K562 (cell line): ENCODE data around the gene ERC2. TPM values are rescaled to one million over a fixed set of nuclear protein-coding genes. Genes with fewer than 3 reads are reported as not detected.

ENCODE experiments used
- ATAC-seq: fragments of 200-7000 bp; cut with Tn5 transposase; 3 replicates; pipeline ENCODE4 v1.9.1; 2020; ENCODE audit warnings: moderate library complexity
- BruUV-seq: library from RNA; stranded (reverse); fragments of 400-500 nt; replicated peaks from 2 replicates; lab custom pipeline; 2021; lab: Mats Ljungman, UMichigan
- CTCF ChIA-PET: fragments of 300-600 bp; formaldehyde crosslinking; extraction: SDS; loops from one replicate; lab custom pipeline; 2021; ENCODE audit warnings: low intra/inter-chr PET ratio; lab: Yijun Ruan, JAX
- POLR2A ChIA-PET: fragments of 300-600, 350-650 bp; sonication (Branson Sonifier 250); formaldehyde crosslinking; extraction: SDS; loops from one replicate; lab custom pipeline; 2021; ENCODE audit warnings: antibody characterized with exemption, inconsistent platforms; lab: Yijun Ruan, JAX
- DNase-seq, 4 experiments: peaks; one replicate each; pipeline versions ENCODE4 v3.0.0 to v3.0.0-alpha.2; 2011 to 2018; ENCODE audit warnings: low spot score in 3 of 4, mixed read lengths in 3 of 4; ENCODE audit errors: extremely low read depth in 1 of 4
- FAIRE-seq: peaks from 2 replicates; lab custom pipeline; 2011; peaks lifted over from hg19 to GRCh38; lab: Jason Lieb, UNC
- H2AFZ ChIP-seq: 2 replicates; pipeline ENCODE4 v1.6.0; 2011; ENCODE audit warnings: low read depth, low read length, control low read depth, inconsistent platforms
- H3K27ac ChIP-seq: fragments of 200-600 bp; 3 replicates; pipeline ENCODE4 v1.8.0; 2011; ENCODE audit warnings: low read depth, mild to moderate bottlenecking, control low read depth, inconsistent platforms, low read length, moderate library complexity, mixed read lengths; ENCODE audit errors: extremely low read depth
- H3K27me3 ChIP-seq, 2 experiments: fragments of 300-600 bp in 1 of 2; 2 replicates in 1 of 2; 3 replicates in 1 of 2; pipeline versions ENCODE4 v1.6.0 to v1.8.0; 2011; ENCODE audit warnings: inconsistent platforms in 2 of 2, low read length in 2 of 2, mild to moderate bottlenecking in 1 of 2, mixed read lengths in 1 of 2, moderate library complexity in 1 of 2; ENCODE audit not compliant: control insufficient read depth in 2 of 2, insufficient read depth in 2 of 2
- H3K36me3 ChIP-seq: fragments of 300-600 bp; 3 replicates; pipeline ENCODE4 v1.8.0; 2011; ENCODE audit warnings: mild to moderate bottlenecking, low read length, inconsistent platforms; ENCODE audit not compliant: control insufficient read depth, insufficient read depth
- H3K4me1 ChIP-seq, 2 experiments: fragments of 200-600 bp in 1 of 2; replicated peaks in 1 of 2; 2 replicates in 1 of 2; 3 replicates in 1 of 2; pipeline versions ENCODE4 v1.5.1 to v1.8.0; 2011; ENCODE audit warnings: inconsistent platforms in 2 of 2, low read length in 2 of 2, mild to moderate bottlenecking in 1 of 2, mixed read lengths in 1 of 2, moderate library complexity in 1 of 2; ENCODE audit not compliant: control insufficient read depth in 2 of 2, insufficient read depth in 2 of 2
- H3K4me2 ChIP-seq: 2 replicates; pipeline ENCODE4 v1.6.1; 2011; ENCODE audit warnings: low read length, control low read depth, inconsistent platforms, mixed read lengths; ENCODE audit not compliant: insufficient read depth
- H3K4me3 ChIP-seq: fragments of 200-600 bp; sonication (generic), shearing (Covaris generic); 2 replicates; pipeline ENCODE4 v1.5.1; 2016; ENCODE audit warnings: control low read depth, inconsistent platforms
- H3K79me2 ChIP-seq: fragments of 200-600 bp; 3 replicates; pipeline ENCODE4 v1.8.0; 2011; ENCODE audit warnings: low read length, inconsistent platforms; ENCODE audit not compliant: control insufficient read depth, insufficient read depth
- H3K9ac ChIP-seq, 2 experiments: 2 replicates each; pipeline versions ENCODE4 v1.6.0 to v1.6.1; 2011; ENCODE audit warnings: low read depth in 2 of 2, low read length in 2 of 2, control low read depth in 1 of 2, inconsistent platforms in 1 of 2, mild to moderate bottlenecking in 1 of 2, mixed read lengths in 1 of 2; ENCODE audit not compliant: insufficient read depth in 1 of 2
- H3K9me1 ChIP-seq: one replicate; pipeline ENCODE4 v1.6.0; 2011; ENCODE audit warnings: inconsistent platforms, mild to moderate bottlenecking, low read length, moderate library complexity; ENCODE audit not compliant: control insufficient read depth, insufficient read depth
- H3K9me3 ChIP-seq: replicated peaks from 2 replicates; pipeline ENCODE4 v1.5.1; 2011; ENCODE audit warnings: low read depth, low read length, inconsistent platforms; ENCODE audit not compliant: control insufficient read depth, insufficient read depth
- H4K20me1 ChIP-seq: replicated peaks from 2 replicates; pipeline ENCODE4 v1.6.1; 2011; ENCODE audit warnings: low read length, inconsistent platforms, mixed read lengths; ENCODE audit not compliant: control insufficient read depth, insufficient read depth
- EP300 ChIP-seq: IDR thresholded peaks from 2 replicates; pipeline ENCODE4 v1.6.1; 2012; ENCODE audit warnings: low read length, improper control_type of control experiment
- ETV5 ChIP-seq: sonication (generic); formaldehyde crosslinking; IDR thresholded peaks from 2 replicates; pipeline ENCODE4 v1.4.0; 2020; ENCODE audit warnings: low read depth, mild to moderate bottlenecking, missing genetic modification reagents
- KAT7 ChIP-seq: sonication (generic); formaldehyde crosslinking; IDR thresholded peaks from 2 replicates; pipeline ENCODE4 v1.8.0; 2022; ENCODE audit warnings: missing genetic modification reagents, mild to moderate bottlenecking, borderline replicate concordance
- NELFE ChIP-seq: IDR thresholded peaks from 2 replicates; pipeline ENCODE4 v1.6.1; 2011; ENCODE audit warnings: mild to moderate bottlenecking; ENCODE audit not compliant: insufficient read depth, insufficient read length
- SIN3A ChIP-seq, 2 experiments: fragments of 150-350 bp in 1 of 2; IDR thresholded peaks; 2 replicates each; pipeline ENCODE4 v1.6.1; 2011 to 2016; ENCODE audit warnings: borderline replicate concordance in 2 of 2, low read depth in 2 of 2, low read length in 2 of 2, mild to moderate bottlenecking in 2 of 2, moderate library complexity in 2 of 2; ENCODE audit not compliant: control insufficient read depth in 1 of 2
- ZBTB8A ChIP-seq: fragments of 450-650 bp; IDR thresholded peaks from 2 replicates; pipeline ENCODE4 v1.6.1; 2018; ENCODE audit warnings: mild to moderate bottlenecking, moderate library complexity; ENCODE audit not compliant: partially characterized antibody
- ZNF311 ChIP-seq: fragments of 250-450 bp; sonication (Bioruptor Pico); IDR thresholded peaks from 2 replicates; pipeline ENCODE4 v1.4.0; 2020; ENCODE audit warnings: mild to moderate bottlenecking, moderate library complexity
- ZNF384 ChIP-seq: IDR thresholded peaks from 2 replicates; pipeline ENCODE4 v1.6.1; 2012; ENCODE audit warnings: low read depth, low read length, improper control_type of control experiment
- ZNF644 ChIP-seq: fragments of 200-800 bp; sonication (Bioruptor generic); IDR thresholded peaks from 2 replicates; pipeline ENCODE4 v1.6.1; 2016; ENCODE audit warnings: low read depth, missing genetic modification characterization, missing compliant biosample characterization
- WGBS: fragments of 100-300 bp; shearing (Covaris generic); methylation state at CpG from one replicate; pipeline ENCODE4 v1.1.6; 2016; ENCODE audit warnings: low coverage, mixed read lengths; ENCODE audit not compliant: insufficient coverage; ENCODE audit errors: missing lambda C conversion rate; 5-methylcytosine and 5-hydroxymethylcytosine counted together
- in situ Hi-C: fragments of 300-500 bp; cut with MboI; formaldehyde crosslinking; loops from 4 replicates; pipeline ENCODE4 v1.15.0; 2018; ENCODE audit warnings: inconsistent platforms, mixed read lengths
- intact Hi-C: fragments of 100-400 bp; cut with micrococcal nuclease; formaldehyde crosslinking; loops from 2 replicates; pipeline ENCODE4 v1.14.2; 2022
- polyA plus RNA-seq, 8 experiments: library from polyadenylated mRNA; depleted of rRNA in 4 of 8; stranded (reverse) in 5 of 8; unstranded in 3 of 8; fragments of >200 nt; fragmentation: Nextera tagmentation in 2 of 8; fragmentation: Illumina TruSeq in 1 of 8; extraction: Ambion mirVana in 2 of 8; extraction: Trizol in 1 of 8; gene quantifications; 2 replicates each; pipeline versions ENCODE4 v1.2.1 to v1.2.3, GENCODE V29; 2011 to 2014; ENCODE audit warnings: inconsistent platforms in 1 of 8, missing spikeins in 1 of 8
- total RNA-seq, 7 experiments: library from RNA; depleted of rRNA in 6 of 7; stranded (reverse); fragments of >200 nt in 6 of 7; fragmentation: Illumina TruSeq in 2 of 7; extraction: Trizol in 2 of 7; gene quantifications; 2 replicates each; pipeline versions ENCODE4 v1.2.1 to v1.2.3, GENCODE V29; 2011 to 2021; ENCODE audit warnings: low replicate concordance in 1 of 7
- TF ChIP-seq, protein P1 (sequence below), 2 experiments: IDR thresholded peaks; 2 replicates each; pipeline ENCODE4 v1.6.1; 2012; ENCODE audit warnings: improper control_type of control experiment in 2 of 2, low read depth in 2 of 2, low read length in 2 of 2, borderline replicate concordance in 1 of 2

Gene ERC2
- total and polyA plus RNA-seq, 9 of the 15 experiments (the other 6 are each of a cell fraction or from before 2014, with no cell fraction given), result 0.04 to 0.18 (median 0.07) TPM; not detected in 2

DNA sequence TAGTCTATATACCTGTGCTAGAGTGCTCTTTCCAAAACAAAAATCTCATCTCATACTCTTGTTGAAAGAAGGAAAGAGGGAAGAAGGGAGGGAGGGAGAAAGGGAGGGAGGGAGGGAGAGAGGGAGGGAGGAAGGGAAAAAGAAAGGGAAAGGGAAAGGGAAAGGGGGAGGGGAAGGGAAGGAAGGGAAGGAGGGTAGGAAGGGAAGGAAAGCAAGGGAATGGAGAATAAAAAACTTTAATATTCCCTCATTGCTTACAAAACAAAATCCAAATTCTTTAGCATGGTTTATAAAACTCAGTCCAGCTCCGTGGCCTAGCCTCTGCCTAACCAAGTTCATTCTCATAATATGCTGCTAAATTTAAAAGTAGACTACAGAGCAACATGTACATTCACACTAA lies 104.5 kb downstream of the ERC2 start:
- 0% methylated on average over 1 of the region's 1 CpG for WGBS
- H3K4me1 ChIP-seq, result no peaks in the 10 kb centered on the region
- no peak overlapping the region for H3K27ac ChIP-seq
- ChIA-PET CTCF (no interaction called here), POLR2A (interaction anchor here (0.9 kb wide), 1 partner anchor 9 kb away, joined by 3 read pairs; no protein-coding TSS in a partner anchor)
- no peak overlapping the region for H3K4me3 ChIP-seq
- no peaks in the 10 kb centered on the region for H3K9me3 ChIP-seq
- BruUV-seq, result no TSS peak
- no peaks in the 10 kb centered on the region for H3K36me3 ChIP-seq
- H3K79me2 ChIP-seq, result no peaks in the 10 kb centered on the region
- TF ChIP-seq ZNF311 (CRISPR knock-in tag) (no peak), ZNF384 (no peak), NELFE (no peak), EP300 (no peak), ZBTB8A (no peak), KAT7 (CRISPR knock-in tag) (no peak), SIN3A (IDR thresholded peaks at IDR 0.05; ENCODE audit: borderline replicate concordance in 2 of 2, control insufficient read depth in 1 of 2, low read depth in 2 of 2, low read length in 2 of 2) (no peak), ETV5 (CRISPR knock-in tag) (no peak), ZNF644 (tag) (no peak)
- TF ChIP-seq, protein P1, sequence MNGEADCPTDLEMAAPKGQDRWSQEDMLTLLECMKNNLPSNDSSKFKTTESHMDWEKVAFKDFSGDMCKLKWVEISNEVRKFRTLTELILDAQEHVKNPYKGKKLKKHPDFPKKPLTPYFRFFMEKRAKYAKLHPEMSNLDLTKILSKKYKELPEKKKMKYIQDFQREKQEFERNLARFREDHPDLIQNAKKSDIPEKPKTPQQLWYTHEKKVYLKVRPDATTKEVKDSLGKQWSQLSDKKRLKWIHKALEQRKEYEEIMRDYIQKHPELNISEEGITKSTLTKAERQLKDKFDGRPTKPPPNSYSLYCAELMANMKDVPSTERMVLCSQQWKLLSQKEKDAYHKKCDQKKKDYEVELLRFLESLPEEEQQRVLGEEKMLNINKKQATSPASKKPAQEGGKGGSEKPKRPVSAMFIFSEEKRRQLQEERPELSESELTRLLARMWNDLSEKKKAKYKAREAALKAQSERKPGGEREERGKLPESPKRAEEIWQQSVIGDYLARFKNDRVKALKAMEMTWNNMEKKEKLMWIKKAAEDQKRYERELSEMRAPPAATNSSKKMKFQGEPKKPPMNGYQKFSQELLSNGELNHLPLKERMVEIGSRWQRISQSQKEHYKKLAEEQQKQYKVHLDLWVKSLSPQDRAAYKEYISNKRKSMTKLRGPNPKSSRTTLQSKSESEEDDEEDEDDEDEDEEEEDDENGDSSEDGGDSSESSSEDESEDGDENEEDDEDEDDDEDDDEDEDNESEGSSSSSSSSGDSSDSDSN (IDR thresholded peaks at IDR 0.05; ENCODE audit: borderline replicate concordance in 1 of 2, low read depth in 2 of 2, low read length in 2 of 2), result no peak
- H3K4me2 ChIP-seq, result no peak overlapping the region
- no peaks in the 10 kb centered on the region for H4K20me1 ChIP-seq
- no peaks in the 10 kb centered on the region for H3K9me1 ChIP-seq
- no peak overlapping the region for H2AFZ ChIP-seq
- ATAC-seq (no peak), DNase-seq (no peak), FAIRE-seq (no peak)
- no peak overlapping the region for H3K9ac ChIP-seq
- no peaks in the 10 kb centered on the region for H3K27me3 ChIP-seq
- intact Hi-C loops (no loop called here), in situ Hi-C loops (no loop called here)
